CMK (cell line): ENCODE measurements around the gene MARK3.

Experiments used
- DNase-seq: peaks from one replicate; pipeline ENCODE4 v3.0.0-alpha.2; 2010; ENCODE audit warnings: low read depth

Gene MARK3

GRCh38 chr14:103550451-103551337 lies 165.5 kb downstream of the MARK3 start:
- DNase-seq: no peak

- DNase-seq: no peak
Measured at GRCh38 chr14:103551338-103551762, 166.1 kb downstream of the MARK3 start.

- no peak for DNase-seq
Measured at GRCh38 chr14:103552011-103552845, 167.0 kb downstream of the MARK3 start.

- no peak for DNase-seq
Measured at GRCh38 chr14:103552846-103553210, 167.6 kb downstream of the MARK3 start.
